Middle frontal gyrus (tissue), 1 donor: Measurements from ENCODE around the gene SLC8A3.

ENCODE experiments used
- DNase-seq: peaks from one replicate; pipeline ENCODE4 v3.0.0-alpha.2; 2015; ENCODE audit warnings: low spot score; ENCODE audit errors: extremely low spot score

SLC8A3 gene

GRCh38 chr14:70002589-70003346, 186.0 kb downstream of the SLC8A3 start:
- no peak for DNase-seq

- DNase-seq, result no peak
Measured at GRCh38 chr14:70000601-70001000, 188.2 kb downstream of the SLC8A3 start.

DNA sequence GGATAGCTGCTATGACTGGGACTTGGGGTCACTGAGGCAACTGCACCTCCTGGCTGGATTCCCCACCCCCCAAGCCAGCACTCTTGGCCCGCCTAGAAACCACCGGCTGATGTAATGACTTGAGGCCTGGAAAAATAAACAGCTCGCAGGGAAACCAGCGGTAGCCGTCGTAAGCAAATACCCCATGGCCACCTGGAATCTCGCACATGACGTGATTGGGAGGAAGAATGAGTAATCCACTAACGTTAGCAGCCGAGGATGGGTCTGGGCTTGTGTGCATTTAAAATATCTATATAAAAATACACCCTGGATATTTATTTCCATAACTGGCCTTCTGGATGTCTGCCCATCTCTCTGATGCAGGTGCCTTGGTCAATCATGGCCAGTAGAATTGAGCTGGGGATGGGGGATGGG, 189.5 kb downstream of the SLC8A3 start:
- DNase-seq, result no peak

- DNase-seq, result no peak
Measured at GRCh38 chr14:69997849-69998248, 190.9 kb downstream of the SLC8A3 start.

DNA sequence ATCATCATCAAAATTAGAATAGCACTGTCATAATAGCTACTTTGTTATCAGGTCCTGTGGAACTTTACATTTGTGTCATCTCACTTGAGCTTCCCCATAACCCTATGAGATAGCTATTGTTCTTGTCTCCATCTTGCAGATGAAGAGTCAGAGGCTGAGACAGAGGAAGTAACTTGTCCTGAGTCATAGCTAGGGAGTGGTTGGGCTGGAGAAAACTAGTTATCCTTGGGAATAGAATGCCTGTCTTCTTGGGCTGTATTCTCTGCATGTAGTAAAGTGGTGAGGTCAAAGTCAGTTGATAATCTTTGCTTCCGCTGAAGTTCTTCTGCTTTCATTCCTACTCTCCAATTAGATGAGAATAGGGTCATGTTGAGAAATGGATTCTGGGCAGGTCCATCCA, 192.5 kb downstream of the SLC8A3 start:
- no peak for DNase-seq
